GM20000 (cell line): ENCODE results near the gene SNAP25.
A peak's percentile ranks its signal among the peaks of the same experiment; 100 is the strongest.

Source experiments
- DNase-seq: peaks from one replicate; pipeline ENCODE4 v3.0.0; 2012; ENCODE audit warnings: low spot score
- CTCF ChIP-seq: IDR thresholded peaks from 2 replicates; pipeline ENCODE4 v1.5.1; 2012; ENCODE audit warnings: mild to moderate bottlenecking, control low read depth; ENCODE audit errors: extremely low read depth, missing control alignments

The SNAP25 gene

DNA sequence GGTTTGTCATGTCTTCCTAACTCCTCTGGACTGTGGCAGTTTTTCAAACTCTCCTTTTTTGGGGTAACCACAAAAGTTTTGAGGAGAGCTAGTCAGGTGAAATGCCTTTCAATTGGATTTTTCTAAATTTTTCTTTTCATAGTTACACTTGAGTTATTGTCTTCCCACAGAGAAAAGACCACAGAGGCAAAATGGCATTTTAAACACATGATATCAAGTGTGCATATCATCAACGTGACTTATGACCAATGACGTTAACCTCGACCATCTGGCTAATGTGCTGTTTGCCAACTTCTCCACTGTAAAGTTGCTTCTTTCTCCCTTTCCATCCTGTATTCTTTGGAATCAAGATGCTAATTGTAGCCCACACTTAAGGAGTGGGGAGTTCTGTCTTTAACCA lies 41.3 kb upstream of the SNAP25 start:
- no peak for TF ChIP-seq CTCF
- DNase-seq, result no peak

GRCh38 chr20:10178091-10178490 lies 40.5 kb upstream of the SNAP25 start:
- TF ChIP-seq CTCF, result no peak
- no peak for DNase-seq

DNA sequence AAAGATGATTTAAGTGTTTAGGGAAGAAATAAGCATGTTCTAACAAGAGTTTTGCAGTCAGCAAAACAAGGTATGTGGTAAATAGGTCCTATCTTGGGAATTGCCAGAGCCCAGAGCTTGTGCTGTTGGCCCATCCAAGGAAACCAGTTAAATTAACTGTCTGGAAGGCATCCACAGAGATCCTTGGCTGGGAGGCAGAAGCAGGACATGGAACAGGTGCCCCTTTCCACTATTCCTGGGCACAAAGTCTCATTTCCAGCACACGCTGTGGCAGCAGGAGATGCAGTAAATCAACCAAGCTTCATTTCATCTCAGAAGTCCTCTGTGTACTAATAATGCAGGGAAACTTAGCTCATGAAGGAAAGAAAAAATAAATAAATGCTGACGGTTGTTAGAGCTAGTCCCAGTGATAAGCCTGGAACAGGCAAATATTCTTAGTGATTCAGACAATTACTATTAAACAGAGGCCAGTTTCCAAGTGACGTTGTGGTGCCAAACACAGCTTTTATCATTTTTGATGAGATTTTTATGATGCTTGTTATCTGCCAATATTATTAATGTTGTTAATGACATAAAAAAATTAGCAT lies 39.8 kb upstream of the SNAP25 start:
- TF ChIP-seq CTCF, result no peak
- DNase-seq, result no peak

GRCh38 chr20:10179574-10180298 lies 38.9 kb upstream of the SNAP25 start:
- peak; percentile 23 for TF ChIP-seq CTCF
- DNase-seq, result no peak

GRCh38 chr20:10180651-10181235 lies 37.9 kb upstream of the SNAP25 start:
- no peak for TF ChIP-seq CTCF

DNA sequence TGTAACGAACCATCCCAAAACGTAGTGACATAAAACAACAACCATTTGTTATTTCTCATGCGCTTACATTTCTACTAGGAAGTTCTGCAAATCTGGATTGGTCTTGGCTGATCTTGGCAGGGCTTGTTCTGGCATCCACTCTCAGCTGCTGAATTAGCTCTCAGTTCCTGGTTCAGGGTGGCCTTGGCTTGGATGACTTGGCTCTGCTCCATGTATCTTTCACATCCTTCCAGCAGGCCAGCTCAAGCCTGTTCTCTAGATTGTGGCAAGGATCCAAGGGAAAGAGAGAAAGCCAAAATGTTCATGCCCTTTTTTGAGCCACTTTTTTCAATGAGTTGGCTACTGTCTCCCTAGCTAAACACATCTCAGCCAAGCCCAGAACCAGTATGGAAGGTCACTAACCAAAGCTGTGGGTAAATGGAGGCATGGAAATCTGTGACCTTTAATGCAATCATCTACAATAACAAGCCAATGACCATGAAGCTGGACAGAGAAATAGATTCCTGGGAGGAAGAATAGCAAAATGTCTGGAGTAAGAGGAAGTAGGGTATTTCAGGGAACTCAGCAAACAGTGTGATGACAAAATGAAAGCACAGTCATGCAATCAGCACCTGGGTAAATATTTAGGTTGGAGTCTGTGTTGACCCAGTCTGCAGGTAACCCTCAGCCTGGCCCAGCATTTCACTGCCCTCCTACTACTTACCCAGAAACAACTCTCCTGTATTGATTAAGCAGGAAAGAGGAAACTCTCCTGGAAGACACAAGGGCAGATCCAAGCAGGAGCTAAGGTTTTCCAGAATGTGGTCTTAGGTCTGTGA lies 32.7 kb upstream of the SNAP25 start:
- TF ChIP-seq CTCF, result no peak
- DNase-seq, result no peak

More at GRCh38 chr20:10180651-10181235, 37.9 kb upstream of the SNAP25 start:
- DNase-seq, result no peak
